Activated effector memory CD4-positive, alpha-beta T cell treated with anti-CD3 and anti-CD28 coated beads, Interleukin-2, amount 50 U/mL, for 16 hours (primary cell): Measurements from ENCODE around the gene LTF.
"Not testable (repeated sequence)": the region's sequence is repeated elsewhere in the genome, so short reads cannot be mapped to it uniquely, and the experiment has no call there.

Source experiments
- DNase-seq: peaks from one replicate; pipeline ENCODE4 v3.0.0-alpha.2; 2020

The LTF gene

GRCh38 chr3:46464326-46465195, at the start of gene LTF:
Gene LTF, minus strand, starts transcription at chr3:46464905. Its CDS starts 38 bp downstream, at chr3:46464867.
- DNase-seq = no peak

GRCh38 chr3:46512191-46512749, 47.6 kb upstream of the LTF start:
- no peak for DNase-seq

GRCh38 chr3:46509661-46510187, 45.0 kb upstream of the LTF start:
- no peak for DNase-seq

DNA sequence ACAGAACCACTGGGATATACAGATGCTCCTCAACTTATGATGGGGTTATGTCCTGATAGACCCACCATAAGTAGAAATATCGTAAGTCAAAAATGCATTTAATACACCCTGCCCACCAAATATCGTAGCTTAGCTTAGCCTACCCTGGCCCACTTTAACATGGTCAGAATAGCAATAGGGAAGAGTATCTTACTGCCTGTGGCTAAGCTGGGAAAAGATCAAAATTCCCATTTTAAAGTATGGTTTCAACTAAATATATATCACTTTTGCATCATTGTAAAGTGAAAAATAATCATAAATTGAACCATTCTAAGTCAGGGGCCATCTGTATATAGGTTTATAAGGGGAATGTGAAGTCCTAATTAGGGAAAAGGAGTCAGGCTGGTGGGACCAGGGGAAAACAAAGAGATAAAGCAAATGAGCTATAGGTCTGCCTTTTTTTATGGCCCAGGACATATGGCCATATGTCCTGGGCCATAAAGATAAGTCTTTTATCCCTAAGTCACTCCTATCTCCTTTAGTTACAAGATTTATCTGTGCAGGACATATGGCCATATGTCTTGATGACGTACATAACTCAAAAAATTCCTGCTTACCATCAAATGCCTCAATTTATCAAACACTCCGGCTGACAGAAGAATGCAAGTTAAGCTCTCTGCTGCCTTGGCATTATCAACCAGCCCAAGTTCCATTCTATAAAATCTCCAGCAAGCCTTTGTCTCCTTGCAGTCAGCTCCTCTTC, 44.3 kb upstream of the LTF start:
- DNase-seq = no peak

GRCh38 chr3:46506526-46506925, 41.8 kb upstream of the LTF start:
- no peak for DNase-seq

DNA sequence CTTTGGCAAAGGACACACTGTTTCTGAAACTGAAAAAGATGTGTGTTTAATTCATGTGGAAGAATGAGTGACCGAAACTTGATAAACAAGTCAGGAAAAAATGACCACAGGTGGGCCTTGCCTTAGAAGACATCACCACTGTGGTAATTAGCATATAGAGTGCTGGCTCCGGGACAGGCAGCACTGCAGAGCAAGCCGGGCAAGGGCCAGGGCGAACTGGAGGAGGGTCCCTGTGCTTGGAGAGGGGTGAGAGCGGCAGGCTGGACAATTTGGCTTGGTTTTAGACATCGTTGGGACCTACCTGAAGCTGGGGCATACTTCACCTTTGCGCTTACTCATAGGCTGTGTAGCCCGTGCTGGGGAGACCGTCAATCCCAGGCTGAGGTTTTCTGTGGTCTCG, 41.2 kb upstream of the LTF start:
- no peak for DNase-seq

DNA sequence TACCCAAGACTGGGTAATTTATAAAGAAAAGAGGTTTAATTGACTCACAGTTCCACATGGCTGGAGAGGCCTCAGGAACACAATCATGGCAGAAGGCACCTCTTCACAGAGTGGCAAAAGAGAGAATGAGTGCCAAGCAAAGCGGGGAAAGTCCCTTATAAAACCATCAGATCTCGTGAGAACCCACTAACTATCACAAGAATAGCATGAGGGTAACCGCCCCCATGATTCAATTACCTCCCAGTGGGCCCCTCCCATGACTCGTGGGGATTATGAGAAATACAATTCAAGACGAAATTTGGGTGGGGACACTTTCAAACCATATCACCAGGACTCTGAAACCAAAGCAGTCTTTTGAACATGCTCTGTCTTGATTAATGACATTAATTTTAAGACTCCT, 40.1 kb upstream of the LTF start:
- peak; percentile 71 for DNase-seq

DNA sequence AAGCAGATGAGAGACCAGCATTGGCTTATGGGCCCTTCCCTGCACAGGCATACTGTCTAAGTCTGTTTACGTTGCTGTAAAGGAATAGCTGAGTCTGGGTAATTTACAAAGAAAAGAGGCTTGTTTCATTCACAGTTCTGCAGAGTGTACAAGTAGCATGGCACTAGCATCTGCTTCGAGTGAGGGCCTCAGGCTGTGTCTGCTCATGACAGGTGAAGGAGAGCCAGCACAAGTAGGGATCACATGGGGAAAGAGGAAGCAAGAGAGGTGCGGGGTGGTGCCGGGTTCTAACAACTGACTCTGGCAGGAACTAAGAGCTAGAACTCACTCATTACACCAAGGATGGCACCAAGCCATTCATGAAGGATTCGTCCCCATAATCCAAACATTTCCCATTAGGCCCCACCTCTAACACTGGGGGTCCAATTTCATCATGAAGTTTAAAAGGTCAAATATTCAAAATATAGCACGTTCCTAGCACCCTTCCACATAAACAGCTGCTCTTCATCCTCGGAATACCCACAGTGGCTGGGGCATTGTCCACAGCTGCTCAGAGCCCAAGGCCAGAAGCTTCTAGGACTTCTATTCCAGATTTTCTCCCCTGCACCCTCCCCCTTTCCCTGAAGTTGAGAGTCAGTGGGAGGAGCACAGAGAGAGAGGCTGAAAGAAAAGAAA, 38.6 kb upstream of the LTF start:
- no peak for DNase-seq

GRCh38 chr3:46501702-46502101, 37.0 kb upstream of the LTF start:
- no peak for DNase-seq

GRCh38 chr3:46500656-46501635, 36.2 kb upstream of the LTF start:
- no peak for DNase-seq

DNA sequence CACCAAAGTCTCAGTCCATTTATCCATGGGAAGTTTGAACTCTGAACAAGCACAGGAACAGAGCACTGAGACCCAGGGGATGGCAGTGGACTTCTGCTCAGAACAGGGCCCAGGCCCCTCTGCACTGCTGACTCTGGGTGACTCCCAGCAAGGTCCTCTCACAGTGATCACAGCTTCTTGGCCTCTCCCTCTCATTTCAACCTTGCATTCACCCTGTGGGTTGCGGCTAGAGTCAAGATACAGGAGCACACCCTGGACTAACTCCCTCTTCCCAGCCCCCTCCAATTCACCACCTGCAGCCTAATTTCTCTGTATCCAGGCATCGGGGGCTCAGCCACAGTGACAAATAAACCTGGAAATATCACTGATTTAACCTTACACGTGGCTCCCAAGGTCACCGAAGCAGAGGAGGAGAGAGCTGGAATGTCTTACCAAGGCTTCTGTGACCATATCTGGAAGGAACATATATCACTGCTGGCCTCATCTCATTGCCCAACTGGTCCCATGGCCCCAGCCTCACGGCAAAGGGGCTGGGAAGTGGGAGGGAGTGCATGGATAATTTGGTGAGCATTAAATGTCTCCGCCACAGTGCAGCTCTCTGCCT, 34.3 kb upstream of the LTF start:
- no peak for DNase-seq

- no peak for DNase-seq
Observed at GRCh38 chr3:46497556-46498265, 33.0 kb upstream of the LTF start, which contains the start of gene RTP3. Gene RTP3, plus strand, starts transcription at chr3:46497976. Its CDS starts 87 bp downstream, at chr3:46498063.

GRCh38 chr3:46496746-46497555, 32.2 kb upstream of the LTF start:
- DNase-seq = peak; percentile 77

- DNase-seq = no peak
Observed at GRCh38 chr3:46495901-46496456, 31.3 kb upstream of the LTF start.

GRCh38 chr3:46494491-46494890, 29.8 kb upstream of the LTF start:
- DNase-seq = not testable (repeated sequence)

DNA sequence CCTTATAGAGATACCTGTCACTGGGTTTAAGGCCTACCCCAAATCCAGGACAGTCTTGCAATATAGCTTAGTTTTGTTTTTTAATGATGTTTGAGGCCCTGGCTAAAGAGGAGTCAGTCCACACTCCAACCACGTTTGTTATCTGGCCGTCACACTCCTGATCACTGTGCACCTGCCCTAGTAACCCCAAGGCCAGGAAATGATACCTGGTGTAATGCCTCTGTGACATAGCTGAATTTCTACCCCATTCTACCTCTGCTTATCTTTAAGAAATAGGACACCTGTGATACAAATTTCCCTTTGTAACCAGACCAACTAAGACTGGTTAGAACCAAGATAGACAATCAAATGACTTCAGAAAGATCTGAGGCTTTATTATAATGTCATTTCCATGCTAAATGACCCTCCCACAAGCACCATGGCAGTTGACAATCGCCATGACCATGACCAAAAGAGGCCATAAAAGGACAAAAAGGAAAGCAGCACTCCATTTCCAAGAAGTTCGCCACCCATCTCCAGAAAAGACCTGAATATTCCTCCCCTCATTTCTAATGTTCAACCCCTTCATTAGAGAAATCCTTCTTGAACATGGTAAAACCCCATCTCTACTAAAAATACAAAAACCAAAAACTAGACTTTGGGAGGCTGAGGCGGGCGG, 28.3 kb upstream of the LTF start:
- no peak for DNase-seq

DNA sequence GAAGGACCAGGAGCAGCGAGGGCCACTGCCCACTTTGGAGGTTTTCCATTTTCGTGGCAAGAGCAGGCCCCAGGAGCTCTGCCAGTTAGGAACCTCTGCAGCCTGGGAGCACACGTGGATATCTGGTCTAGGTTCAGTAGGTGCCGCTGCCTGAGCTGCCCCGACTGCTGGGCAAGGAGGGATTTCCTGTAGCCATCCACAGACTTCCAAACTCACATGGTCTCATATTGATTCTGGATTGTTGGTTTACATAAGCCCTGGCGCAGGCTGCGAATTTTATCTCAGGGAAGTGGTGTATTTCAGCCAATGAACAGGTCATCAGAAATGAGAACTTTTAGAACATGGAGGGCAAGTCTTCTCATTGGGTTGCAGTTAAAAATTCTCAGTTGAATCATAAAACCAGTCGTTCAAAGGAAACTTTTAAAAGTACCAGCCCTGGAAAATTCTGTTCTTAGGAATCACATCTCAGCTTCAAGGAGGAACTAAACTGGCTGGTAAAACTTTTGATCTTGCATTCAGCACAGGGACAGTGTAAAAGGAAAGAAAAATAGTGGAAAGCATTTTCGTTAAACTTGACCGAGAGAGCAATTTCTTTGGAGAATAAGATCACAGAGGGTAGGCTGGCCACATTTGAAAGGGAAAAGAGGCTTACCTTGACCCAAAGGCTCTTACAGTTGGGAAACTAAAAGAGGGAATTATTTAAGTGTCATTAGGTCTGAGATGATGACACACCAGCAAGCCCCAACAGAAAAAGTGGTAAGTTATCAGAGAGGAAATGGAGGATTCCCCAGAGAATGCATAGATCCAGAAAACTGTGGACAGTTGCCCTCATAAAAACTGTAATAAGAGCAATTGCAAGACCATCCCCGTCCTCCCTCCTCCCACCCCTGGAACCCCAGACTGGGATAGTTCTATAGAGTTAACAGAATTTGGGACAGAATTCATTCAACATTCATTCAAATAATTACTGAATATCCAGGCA, 26.7 kb upstream of the LTF start:
- DNase-seq = no peak
